ENCODE data around the gene GEMIN7. TPM values are rescaled to one million over a fixed set of nuclear protein-coding genes. Genes with fewer than 3 reads are reported as not detected.

The GEMIN7 gene
- total RNA-seq, 1 donor, result 14.8 TPM

GRCh38 chr19:45070214-45070613, 8.8 kb upstream of the GEMIN7 start:
- peaks cover 15% of the 10 kb centered on the region for H4K20me1 ChIP-seq (ENCODE audit: insufficient read depth, low read length)
- H3K27me3 ChIP-seq (ENCODE audit: insufficient read depth, low read length), result no peaks in the 10 kb centered on the region
- no peak overlapping the region for H3K4me3 ChIP-seq (ENCODE audit: insufficient read depth, low read length)
- DNase-seq (ENCODE audit: insufficient read length, low spot score, missing footprints), result peak; percentile 84
- no peak overlapping the region for H2AFZ ChIP-seq (ENCODE audit: low read length)
- no peak overlapping the region for H3K27ac ChIP-seq (ENCODE audit: low read depth, low read length)
- no peaks in the 10 kb centered on the region for H3K9me3 ChIP-seq (ENCODE audit: low read depth, low read length)
- peaks cover 7% of the 10 kb centered on the region for H3K79me2 ChIP-seq (ENCODE audit: insufficient read depth, low read length)
- H3K36me3 ChIP-seq (ENCODE audit: insufficient read depth, low read length), result peaks cover 39% of the 10 kb centered on the region
- no peak overlapping the region for H3K4me2 ChIP-seq (ENCODE audit: insufficient read depth, low read length)
- TF ChIP-seq, protein P1, sequence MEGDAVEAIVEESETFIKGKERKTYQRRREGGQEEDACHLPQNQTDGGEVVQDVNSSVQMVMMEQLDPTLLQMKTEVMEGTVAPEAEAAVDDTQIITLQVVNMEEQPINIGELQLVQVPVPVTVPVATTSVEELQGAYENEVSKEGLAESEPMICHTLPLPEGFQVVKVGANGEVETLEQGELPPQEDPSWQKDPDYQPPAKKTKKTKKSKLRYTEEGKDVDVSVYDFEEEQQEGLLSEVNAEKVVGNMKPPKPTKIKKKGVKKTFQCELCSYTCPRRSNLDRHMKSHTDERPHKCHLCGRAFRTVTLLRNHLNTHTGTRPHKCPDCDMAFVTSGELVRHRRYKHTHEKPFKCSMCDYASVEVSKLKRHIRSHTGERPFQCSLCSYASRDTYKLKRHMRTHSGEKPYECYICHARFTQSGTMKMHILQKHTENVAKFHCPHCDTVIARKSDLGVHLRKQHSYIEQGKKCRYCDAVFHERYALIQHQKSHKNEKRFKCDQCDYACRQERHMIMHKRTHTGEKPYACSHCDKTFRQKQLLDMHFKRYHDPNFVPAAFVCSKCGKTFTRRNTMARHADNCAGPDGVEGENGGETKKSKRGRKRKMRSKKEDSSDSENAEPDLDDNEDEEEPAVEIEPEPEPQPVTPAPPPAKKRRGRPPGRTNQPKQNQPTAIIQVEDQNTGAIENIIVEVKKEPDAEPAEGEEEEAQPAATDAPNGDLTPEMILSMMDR (IDR thresholded peaks at IDR 0.05; ENCODE audit: extremely low read depth, low read depth, low read length), result no peak
- H3K4me1 ChIP-seq (ENCODE audit: insufficient read depth, low read length), result no peaks in the 10 kb centered on the region

DNA sequence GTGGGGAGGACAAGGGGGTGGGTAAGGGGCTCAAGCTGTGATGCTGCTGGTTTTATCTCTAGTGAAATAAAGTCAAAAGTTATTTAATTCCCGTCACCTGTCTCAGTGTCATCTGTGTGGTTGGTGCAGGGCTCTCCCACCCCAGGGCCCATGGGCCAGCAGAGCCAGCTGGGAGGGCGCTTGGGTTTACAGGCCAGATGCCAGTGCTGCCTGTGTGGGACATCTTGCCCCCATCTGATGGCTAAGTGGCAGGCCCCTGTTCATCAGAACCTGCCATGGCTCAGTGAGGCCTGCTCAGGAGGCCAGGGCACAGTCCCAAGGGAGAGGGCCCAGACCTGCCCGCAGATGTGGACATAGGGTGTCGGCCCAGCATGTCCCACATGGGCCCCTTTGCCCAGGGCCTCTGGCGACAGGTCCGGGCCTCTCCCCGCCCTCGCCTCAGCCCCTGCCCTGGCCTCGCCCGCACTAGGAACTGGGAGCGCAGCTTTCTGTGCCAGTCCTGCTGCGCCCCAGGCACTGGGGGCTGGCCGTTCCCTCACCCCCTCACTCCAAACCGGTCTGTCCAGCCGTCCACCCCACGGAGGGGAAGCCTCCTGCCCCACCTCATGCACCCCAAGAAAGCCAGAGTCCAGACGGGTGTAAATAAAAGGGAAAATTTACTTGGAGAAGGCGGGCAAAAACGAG, 8.1 kb upstream of the GEMIN7 start:
- Histone ChIP-seq H3K36me3 (ENCODE audit: insufficient read depth, low read length) (peaks cover 33% of the 10 kb centered on the region), H3K27me3 (ENCODE audit: insufficient read depth, low read length) (no peaks in the 10 kb centered on the region), H3K79me2 (ENCODE audit: insufficient read depth, low read length) (peaks cover 4% of the 10 kb centered on the region), H4K20me1 (ENCODE audit: insufficient read depth, low read length) (peaks cover 11% of the 10 kb centered on the region), H3K4me3 (ENCODE audit: insufficient read depth, low read length) (no peak overlapping the region), H2AFZ (ENCODE audit: low read length) (no peak overlapping the region), H3K9me3 (ENCODE audit: low read depth, low read length) (no peaks in the 10 kb centered on the region), H3K4me2 (ENCODE audit: insufficient read depth, low read length) (no peak overlapping the region), H3K4me1 (ENCODE audit: insufficient read depth, low read length) (peaks cover 1% of the 10 kb centered on the region), H3K27ac (ENCODE audit: low read depth, low read length) (no peak overlapping the region)
- DNase-seq (ENCODE audit: insufficient read length, low spot score, missing footprints), result peak; percentile 77
- TF ChIP-seq, protein P1 (IDR thresholded peaks at IDR 0.05; ENCODE audit: extremely low read depth, low read depth, low read length), result no peak

DNA sequence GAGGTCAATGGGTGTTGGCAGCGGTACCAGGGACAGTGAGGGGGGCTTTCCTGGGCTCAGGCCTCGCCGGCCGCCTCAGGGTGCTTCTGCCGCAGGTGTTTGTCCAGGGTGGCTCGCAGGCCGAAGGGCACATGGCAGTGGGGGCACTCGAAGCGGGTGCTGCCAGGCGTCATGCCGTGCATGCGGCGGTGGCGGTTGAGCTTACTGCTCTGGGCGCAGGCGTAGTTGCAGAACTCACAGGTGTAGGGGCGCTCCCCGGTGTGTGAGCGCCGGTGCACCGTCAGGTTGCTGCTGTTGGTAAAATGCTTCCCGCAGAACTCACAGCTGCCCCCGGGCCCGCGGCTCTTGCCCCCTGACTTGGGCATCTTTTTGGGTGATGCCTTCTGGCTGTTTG, 7.5 kb upstream of the GEMIN7 start:
- Histone ChIP-seq H3K27me3 (ENCODE audit: insufficient read depth, low read length) (no peaks in the 10 kb centered on the region), H4K20me1 (ENCODE audit: insufficient read depth, low read length) (peaks cover 10% of the 10 kb centered on the region), H3K4me2 (ENCODE audit: insufficient read depth, low read length) (no peak overlapping the region), H3K4me3 (ENCODE audit: insufficient read depth, low read length) (no peak overlapping the region), H2AFZ (ENCODE audit: low read length) (no peak overlapping the region), H3K27ac (ENCODE audit: low read depth, low read length) (no peak overlapping the region), H3K9me3 (ENCODE audit: low read depth, low read length) (no peaks in the 10 kb centered on the region), H3K79me2 (ENCODE audit: insufficient read depth, low read length) (peaks cover 4% of the 10 kb centered on the region), H3K36me3 (ENCODE audit: insufficient read depth, low read length) (peaks cover 32% of the 10 kb centered on the region), H3K4me1 (ENCODE audit: insufficient read depth, low read length) (peaks cover 2% of the 10 kb centered on the region)
- DNase-seq (ENCODE audit: insufficient read length, low spot score, missing footprints), result peak; percentile 34
- TF ChIP-seq, protein P1 (IDR thresholded peaks at IDR 0.05; ENCODE audit: extremely low read depth, low read depth, low read length), result no peak

DNA sequence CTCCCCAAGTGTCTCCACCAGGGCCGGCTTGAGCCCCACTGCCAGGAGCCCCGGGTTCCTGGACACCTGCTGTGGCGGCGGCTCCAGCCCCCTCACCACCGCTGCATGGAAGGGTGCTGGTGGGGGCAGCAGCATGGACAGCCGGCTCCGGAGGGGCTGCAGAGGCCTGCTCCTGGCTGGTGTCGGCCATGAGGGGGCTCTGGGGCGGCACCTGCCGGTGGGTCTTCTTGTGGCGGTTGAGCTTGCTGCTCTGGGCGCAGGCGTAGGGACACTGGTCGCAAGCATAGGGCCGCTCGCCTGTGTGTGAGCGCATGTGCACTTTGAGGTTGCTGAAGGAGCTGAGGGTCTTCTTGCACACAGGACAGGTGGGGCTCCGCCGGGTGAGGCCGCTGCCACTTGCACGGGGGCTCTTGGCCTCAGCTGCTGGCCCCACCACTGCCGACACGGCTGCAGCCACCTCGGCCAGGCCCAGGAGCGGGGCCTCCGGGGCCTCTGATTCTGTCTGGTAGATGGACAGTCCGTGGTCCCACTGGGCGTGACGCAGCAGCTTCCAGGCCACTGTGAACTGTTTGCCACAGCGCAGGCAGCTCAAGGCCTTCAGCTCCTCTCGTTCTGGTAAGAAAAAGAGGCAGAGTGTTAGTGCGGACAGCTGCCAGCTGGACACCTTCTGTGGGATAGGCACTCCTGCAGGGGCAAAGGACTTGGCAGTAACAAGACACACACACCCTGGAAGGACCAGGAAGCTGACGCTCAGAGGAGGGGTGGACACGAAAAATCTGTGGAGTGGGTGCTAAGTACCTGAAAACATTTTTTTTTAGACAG, 6.9 kb upstream of the GEMIN7 start:
- no peaks in the 10 kb centered on the region for H3K9me3 ChIP-seq (ENCODE audit: low read depth, low read length)
- no peak overlapping the region for H2AFZ ChIP-seq (ENCODE audit: low read length)
- H4K20me1 ChIP-seq (ENCODE audit: insufficient read depth, low read length), result peaks cover 4% of the 10 kb centered on the region
- H3K4me2 ChIP-seq (ENCODE audit: insufficient read depth, low read length), result no peak overlapping the region
- peaks cover 25% of the 10 kb centered on the region for H3K36me3 ChIP-seq (ENCODE audit: insufficient read depth, low read length)
- TF ChIP-seq, protein P1 (IDR thresholded peaks at IDR 0.05; ENCODE audit: extremely low read depth, low read depth, low read length), result no peak
- DNase-seq (ENCODE audit: insufficient read length, low spot score, missing footprints), result peak; percentile 71
- H3K27ac ChIP-seq (ENCODE audit: low read depth, low read length), result no peak overlapping the region
- H3K79me2 ChIP-seq (ENCODE audit: insufficient read depth, low read length), result no peaks in the 10 kb centered on the region
- no peaks in the 10 kb centered on the region for H3K27me3 ChIP-seq (ENCODE audit: insufficient read depth, low read length)
- H3K4me3 ChIP-seq (ENCODE audit: insufficient read depth, low read length), result no peak overlapping the region
- peaks cover 2% of the 10 kb centered on the region for H3K4me1 ChIP-seq (ENCODE audit: insufficient read depth, low read length)

Data from osteoblast (primary cell).